WTC11 (cell line): Measurements from ENCODE around the gene CAPN3.

Experiments used
- CTCF ChIP-seq: fragments of 200-600 bp; IDR thresholded peaks from 2 replicates; pipeline ENCODE4 v1.8.0; 2022; ENCODE audit warnings: antibody characterized with exemption
- MLX ChIP-seq: sonication (generic); formaldehyde crosslinking; IDR thresholded peaks from 2 replicates; pipeline ENCODE4 v1.8.1; 2023; ENCODE audit warnings: mild to moderate bottlenecking, missing genetic modification reagents, moderate library complexity
- PREB ChIP-seq: sonication (generic); formaldehyde crosslinking; IDR thresholded peaks from 2 replicates; pipeline ENCODE4 v1.8.1; 2022; ENCODE audit warnings: mild to moderate bottlenecking, missing genetic modification reagents, moderate library complexity, borderline replicate concordance
- USF2 ChIP-seq: sonication (generic); formaldehyde crosslinking; IDR thresholded peaks from 2 replicates; pipeline ENCODE4 v1.8.1; 2023; ENCODE audit warnings: mild to moderate bottlenecking, missing genetic modification reagents, moderate library complexity

- no peak for TF ChIP-seq CTCF
- TF ChIP-seq PREB (CRISPR knock-in tag) = no peak
- TF ChIP-seq USF2 (CRISPR knock-in tag) = no peak
- no peak for TF ChIP-seq MLX (CRISPR knock-in tag)
Observed at GRCh38 chr15:42375941-42376340, 16.6 kb downstream of the CAPN3 start.
